ENCODE measurements around the gene SYNDIG1. TPM values are rescaled to one million over a fixed set of nuclear protein-coding genes. Genes with fewer than 3 reads are reported as not detected.

Gene SYNDIG1
- polyA plus RNA-seq, 4 donors, result 0.90 to 2.0 (median 1.9) TPM; not detected in 1

DNA sequence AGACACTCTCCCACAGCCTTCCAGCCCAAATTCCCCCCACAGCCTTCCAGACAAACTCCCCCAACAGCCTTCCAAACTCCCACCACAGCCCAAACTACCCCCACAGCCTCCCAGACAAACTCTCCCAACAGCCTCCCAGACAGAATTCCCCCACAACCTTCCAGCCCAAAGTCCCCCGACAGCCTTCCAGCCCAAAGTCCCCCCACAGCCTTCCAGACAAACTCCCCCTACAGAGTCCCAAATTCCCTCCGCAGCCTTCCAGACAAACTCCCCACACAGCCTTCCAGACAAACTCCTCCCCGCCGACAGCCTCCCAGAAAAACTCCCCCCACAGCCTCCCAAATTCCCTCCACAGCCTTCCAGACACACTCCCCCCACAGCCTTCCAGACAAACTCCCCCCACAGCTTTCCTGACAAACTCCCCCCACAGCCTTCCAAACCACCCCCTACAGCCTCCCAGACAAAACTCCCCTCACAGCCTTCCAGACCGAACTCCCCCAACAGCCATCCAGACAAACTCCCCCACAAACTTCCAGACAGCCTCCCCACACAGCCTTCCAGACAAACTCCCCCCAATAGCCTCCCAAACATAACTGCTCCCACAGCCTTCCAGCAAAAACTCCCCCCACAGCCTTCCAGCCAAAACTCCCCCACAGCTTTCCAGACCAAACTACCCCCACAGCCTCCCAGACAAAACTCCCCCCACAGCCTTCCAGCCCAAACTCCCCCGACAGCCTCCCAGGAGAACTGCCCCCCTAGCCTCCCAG lies 38.0 kb upstream of the SYNDIG1 start:
- Histone ChIP-seq H3K4me3 (ENCODE audit: low read depth in 1 of 3, low read length in 3 of 3) (no peak overlapping the region), H3K36me3 (ENCODE audit: control insufficient read depth in 3 of 3, insufficient read depth in 2 of 3, low read depth in 1 of 3, low read length in 3 of 3) (no peaks in the 10 kb centered on the region), H3K27ac (ENCODE audit: low read depth in 1 of 3, low read length in 2 of 3) (peak overlapping the region in 2 of 3 donors; percentile 30 to 62), H3K4me1 (ENCODE audit: control insufficient read depth in 3 of 3, insufficient read depth in 2 of 3, low read depth in 1 of 3, low read length in 2 of 3) (peaks cover 0 to 6% (median 0%) of the 10 kb centered on the region in 3 donors), H3K9me3 (ENCODE audit: control insufficient read depth in 2 of 2, insufficient read depth in 1 of 2, low read depth in 1 of 2, low read length in 1 of 2) (no peaks in the 10 kb centered on the region), H3K27me3 (ENCODE audit: control insufficient read depth in 3 of 3, insufficient read depth in 3 of 3, low read length in 3 of 3) (no peaks in the 10 kb centered on the region)
- FAIRE-seq, result no peak
- 64 to 70% (median 69%) methylated on average over 6 of the region's 6 CpGs for WGBS, 3 donors
- DNase-seq, result no peak

DNA sequence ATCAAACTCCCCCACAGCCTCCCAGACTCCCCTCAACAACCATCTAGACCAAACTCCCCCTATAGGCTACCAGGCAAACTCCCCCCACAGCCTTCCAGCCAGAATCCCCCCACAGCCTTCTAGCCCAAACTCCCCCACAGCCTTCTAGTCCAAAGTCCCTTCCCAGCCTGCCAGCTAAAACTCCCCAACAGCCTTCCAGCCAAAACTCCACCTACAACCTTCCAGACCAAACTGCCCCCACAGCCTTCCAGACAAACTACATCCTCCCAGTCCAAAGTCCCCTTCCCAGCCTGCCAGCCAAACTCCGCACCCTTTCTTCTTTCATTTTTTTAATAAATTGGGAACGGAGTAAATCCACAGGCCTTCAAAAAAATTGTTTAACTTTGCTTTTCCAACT lies 37.4 kb upstream of the SYNDIG1 start:
- Histone ChIP-seq H3K27ac (ENCODE audit: low read depth in 1 of 3, low read length in 2 of 3) (peak overlapping the region in 2 of 3 donors; percentile 30 to 62), H3K4me3 (ENCODE audit: low read depth in 1 of 3, low read length in 3 of 3) (no peak overlapping the region), H3K4me1 (ENCODE audit: control insufficient read depth in 3 of 3, insufficient read depth in 2 of 3, low read depth in 1 of 3, low read length in 2 of 3) (peaks cover 0 to 11% (median under 1%) of the 10 kb centered on the region in 3 donors), H3K27me3 (ENCODE audit: control insufficient read depth in 3 of 3, insufficient read depth in 3 of 3, low read length in 3 of 3) (no peaks in the 10 kb centered on the region), H3K36me3 (ENCODE audit: control insufficient read depth in 3 of 3, insufficient read depth in 2 of 3, low read depth in 1 of 3, low read length in 3 of 3) (no peaks in the 10 kb centered on the region), H3K9me3 (ENCODE audit: control insufficient read depth in 2 of 2, insufficient read depth in 1 of 2, low read depth in 1 of 2, low read length in 1 of 2) (no peaks in the 10 kb centered on the region)
- WGBS, 3 donors, result 6 to 28% (median 11%) methylated on average over 2 of the region's 2 CpGs
- DNase-seq, result peak in 1 of 2 donors; percentile 73
- no peak for FAIRE-seq

DNA sequence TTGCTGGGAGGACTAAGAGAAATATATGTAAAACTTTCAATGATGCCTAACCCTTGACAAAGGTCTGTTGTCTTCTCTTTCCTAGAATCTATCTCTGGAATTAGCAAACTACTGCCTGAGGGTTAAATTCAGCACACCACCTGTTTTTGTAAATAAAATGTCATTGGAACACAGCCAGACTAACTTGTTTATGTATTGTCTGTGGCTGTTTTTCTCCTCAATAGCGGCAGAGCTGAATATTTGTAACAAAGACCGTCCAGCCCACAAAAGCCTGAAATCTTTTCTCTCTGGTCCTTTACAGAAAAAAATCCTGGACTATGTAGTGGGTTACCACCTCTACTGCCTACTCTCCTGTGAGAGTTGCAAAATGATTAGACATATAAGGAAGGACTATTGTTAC lies 33.3 kb upstream of the SYNDIG1 start:
- H3K36me3 ChIP-seq (ENCODE audit: control insufficient read depth in 3 of 3, insufficient read depth in 2 of 3, low read depth in 1 of 3, low read length in 3 of 3), result no peaks in the 10 kb centered on the region
- FAIRE-seq (no peak), DNase-seq (no peak)
- 66 to 91% (median 79%) methylated on average over 2 of the region's 2 CpGs for WGBS, 3 donors
- no peaks in the 10 kb centered on the region for H3K27me3 ChIP-seq (ENCODE audit: control insufficient read depth in 3 of 3, insufficient read depth in 3 of 3, low read length in 3 of 3)
- peaks cover 0 to 19% (median 3%) of the 10 kb centered on the region in 3 donors for H3K4me1 ChIP-seq (ENCODE audit: control insufficient read depth in 3 of 3, insufficient read depth in 2 of 3, low read depth in 1 of 3, low read length in 2 of 3)
- H3K27ac ChIP-seq (ENCODE audit: low read depth in 1 of 3, low read length in 2 of 3), result no peak overlapping the region
- no peaks in the 10 kb centered on the region for H3K9me3 ChIP-seq (ENCODE audit: control insufficient read depth in 2 of 2, insufficient read depth in 1 of 2, low read depth in 1 of 2, low read length in 1 of 2)
- H3K4me3 ChIP-seq (ENCODE audit: low read depth in 1 of 3, low read length in 3 of 3), result no peak overlapping the region

DNA sequence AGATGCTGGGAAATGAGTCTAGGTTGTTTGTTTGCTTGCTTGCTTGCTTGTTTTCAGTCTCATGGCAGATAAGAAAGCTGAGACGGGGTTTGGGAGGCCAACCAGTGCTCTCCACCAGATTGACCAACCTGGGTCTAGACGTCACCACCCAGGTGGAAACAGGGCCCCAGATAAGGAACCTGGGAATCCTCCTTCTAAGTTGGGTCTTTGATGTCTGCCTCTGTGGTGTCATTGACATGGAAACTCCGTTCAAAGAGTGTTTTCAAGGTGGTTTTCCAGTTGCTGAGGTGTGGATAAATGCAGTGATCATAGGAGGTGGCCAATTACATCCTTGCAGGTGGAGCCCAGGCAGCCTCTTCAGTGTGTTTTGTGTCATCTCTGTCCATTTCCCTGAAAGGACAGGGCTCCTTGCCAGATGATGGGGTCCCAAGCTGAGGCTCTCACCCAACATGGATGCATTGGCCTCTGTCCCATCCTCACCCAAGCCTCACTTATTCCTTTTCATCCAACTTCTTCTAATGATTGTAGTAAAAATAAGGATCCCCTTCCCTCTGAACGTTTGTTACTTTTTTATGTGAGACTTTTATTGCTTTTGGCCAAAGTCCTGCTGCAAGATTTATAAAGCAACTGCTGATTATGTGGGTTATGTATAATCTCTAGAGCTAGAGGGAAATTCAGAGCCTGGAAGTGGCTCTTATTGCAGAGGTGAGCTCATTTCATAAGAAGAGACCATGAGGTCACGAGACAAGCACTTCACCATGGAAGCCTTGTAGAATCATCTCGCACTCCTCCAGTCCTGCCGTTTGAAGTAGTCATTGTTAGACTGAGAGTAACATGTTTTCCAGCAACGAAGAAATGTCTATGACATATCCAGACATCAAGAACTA lies 32.0 kb upstream of the SYNDIG1 start:
- H3K9me3 ChIP-seq (ENCODE audit: control insufficient read depth in 2 of 2, insufficient read depth in 1 of 2, low read depth in 1 of 2, low read length in 1 of 2), result no peaks in the 10 kb centered on the region
- peak overlapping the region in 1 of 3 donors; percentile 74 for H3K27ac ChIP-seq (ENCODE audit: low read depth in 1 of 3, low read length in 2 of 3)
- H3K4me1 ChIP-seq (ENCODE audit: control insufficient read depth in 3 of 3, insufficient read depth in 2 of 3, low read depth in 1 of 3, low read length in 2 of 3), result peaks cover 0 to 13% (median 3%) of the 10 kb centered on the region in 3 donors
- DNase-seq (peak; percentile 51 to 89), FAIRE-seq (no peak)
- H3K36me3 ChIP-seq (ENCODE audit: control insufficient read depth in 3 of 3, insufficient read depth in 2 of 3, low read depth in 1 of 3, low read length in 3 of 3), result no peaks in the 10 kb centered on the region
- H3K4me3 ChIP-seq (ENCODE audit: low read depth in 1 of 3, low read length in 3 of 3), result no peak overlapping the region
- no peaks in the 10 kb centered on the region for H3K27me3 ChIP-seq (ENCODE audit: control insufficient read depth in 3 of 3, insufficient read depth in 3 of 3, low read length in 3 of 3)
- 11 to 49% (median 25%) methylated on average over 8 of the region's 8 CpGs for WGBS, 3 donors

DNA sequence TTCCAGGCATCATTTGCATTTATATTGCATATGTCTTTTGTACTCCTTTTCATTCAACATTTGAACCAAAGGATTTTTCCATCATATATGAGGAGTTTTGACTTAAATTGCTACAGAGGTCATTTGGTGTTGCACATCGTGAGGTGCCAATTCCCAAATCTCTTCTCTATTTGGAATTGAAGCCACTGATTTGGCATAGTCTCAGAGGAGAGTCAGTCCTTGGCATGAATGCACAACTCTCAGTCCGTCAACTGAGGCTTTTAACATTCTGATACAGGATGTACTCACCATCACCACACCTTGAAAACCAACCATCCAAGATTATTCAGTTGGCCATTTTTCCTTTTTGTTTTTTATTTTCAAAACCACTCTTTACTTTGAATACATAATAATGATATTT lies 31.1 kb upstream of the SYNDIG1 start:
- Histone ChIP-seq H3K4me1 (ENCODE audit: control insufficient read depth in 3 of 3, insufficient read depth in 2 of 3, low read depth in 1 of 3, low read length in 2 of 3) (peaks cover 0 to 13% (median 3%) of the 10 kb centered on the region in 3 donors), H3K27ac (ENCODE audit: low read depth in 1 of 3, low read length in 2 of 3) (peak overlapping the region in 1 of 3 donors; percentile 57), H3K9me3 (ENCODE audit: control insufficient read depth in 2 of 2, insufficient read depth in 1 of 2, low read depth in 1 of 2, low read length in 1 of 2) (no peaks in the 10 kb centered on the region), H3K4me3 (ENCODE audit: low read depth in 1 of 3, low read length in 3 of 3) (no peak overlapping the region), H3K27me3 (ENCODE audit: control insufficient read depth in 3 of 3, insufficient read depth in 3 of 3, low read length in 3 of 3) (no peaks in the 10 kb centered on the region), H3K36me3 (ENCODE audit: control insufficient read depth in 3 of 3, insufficient read depth in 2 of 3, low read depth in 1 of 3, low read length in 3 of 3) (no peaks in the 10 kb centered on the region)
- FAIRE-seq (no peak), DNase-seq (no peak)
- 80 to 90% (median 81%) methylated on average over 2 of the region's 2 CpGs for WGBS, 3 donors

DNA sequence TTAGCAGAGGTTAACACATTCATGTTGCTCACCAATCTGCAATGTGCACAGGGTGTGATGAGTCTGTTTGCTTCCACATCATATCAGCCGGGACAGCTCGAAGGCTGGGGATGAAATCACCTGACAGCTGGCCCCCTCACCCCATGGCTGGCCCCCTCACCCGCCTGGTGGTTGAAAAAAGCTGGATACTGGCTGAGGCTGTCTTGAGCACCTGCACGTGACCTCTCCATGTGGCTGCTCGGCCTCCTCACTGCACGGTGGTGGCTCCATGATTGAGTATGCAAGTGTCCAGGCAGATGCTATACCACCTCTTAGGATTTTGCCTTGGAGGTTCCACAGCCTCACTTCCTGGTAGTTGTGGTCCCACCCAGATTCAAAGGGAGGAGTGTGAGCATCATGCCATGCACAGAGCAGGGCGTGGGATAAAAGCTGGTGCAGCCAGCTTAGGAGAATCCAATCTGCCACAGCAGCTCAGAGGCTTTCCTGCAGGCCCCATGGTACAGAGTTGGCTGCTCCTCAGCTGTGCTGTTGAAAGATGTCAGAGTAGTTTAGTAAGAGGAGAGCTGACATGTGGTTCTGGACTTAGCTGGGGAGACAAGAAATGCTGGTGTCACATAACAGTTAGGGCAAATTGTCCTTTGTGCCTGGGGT lies 29.6 kb upstream of the SYNDIG1 start:
- no peaks in the 10 kb centered on the region for H3K36me3 ChIP-seq (ENCODE audit: control insufficient read depth in 3 of 3, insufficient read depth in 2 of 3, low read depth in 1 of 3, low read length in 3 of 3)
- 54 to 82% (median 66%) methylated on average over 7 of the region's 7 CpGs for WGBS, 3 donors
- FAIRE-seq (no peak), DNase-seq (no peak)
- no peak overlapping the region for H3K27ac ChIP-seq (ENCODE audit: low read depth in 1 of 3, low read length in 2 of 3)
- peaks cover 0 to 13% (median 3%) of the 10 kb centered on the region in 3 donors for H3K4me1 ChIP-seq (ENCODE audit: control insufficient read depth in 3 of 3, insufficient read depth in 2 of 3, low read depth in 1 of 3, low read length in 2 of 3)
- no peaks in the 10 kb centered on the region for H3K9me3 ChIP-seq (ENCODE audit: control insufficient read depth in 2 of 2, insufficient read depth in 1 of 2, low read depth in 1 of 2, low read length in 1 of 2)
- no peaks in the 10 kb centered on the region for H3K27me3 ChIP-seq (ENCODE audit: control insufficient read depth in 3 of 3, insufficient read depth in 3 of 3, low read length in 3 of 3)
- no peak overlapping the region for H3K4me3 ChIP-seq (ENCODE audit: low read depth in 1 of 3, low read length in 3 of 3)

DNA sequence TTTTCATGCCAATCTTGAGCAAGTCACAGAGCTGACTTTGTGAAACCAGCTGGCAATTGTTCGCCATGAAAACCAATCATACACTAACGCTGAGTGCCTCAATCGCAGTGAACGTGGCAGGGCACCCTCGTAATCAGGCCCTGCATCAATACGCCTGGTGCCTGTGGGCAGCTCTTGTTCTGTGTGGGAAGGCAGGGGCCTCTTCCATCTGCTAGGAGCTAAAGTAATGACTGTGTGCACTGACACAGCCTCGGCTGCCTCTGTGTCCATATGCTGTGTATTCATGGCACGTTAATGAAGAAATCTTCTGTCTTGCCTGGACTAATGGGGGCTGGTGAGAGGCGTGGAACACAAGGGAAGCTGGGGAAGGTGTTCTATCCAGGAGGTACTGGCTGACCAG lies 27.8 kb upstream of the SYNDIG1 start:
- H3K4me1 ChIP-seq (ENCODE audit: control insufficient read depth in 3 of 3, insufficient read depth in 2 of 3, low read depth in 1 of 3, low read length in 2 of 3), result peaks cover 0 to 12% (median 3%) of the 10 kb centered on the region in 3 donors
- H3K27me3 ChIP-seq (ENCODE audit: control insufficient read depth in 3 of 3, insufficient read depth in 3 of 3, low read length in 3 of 3), result no peaks in the 10 kb centered on the region
- no peak overlapping the region for H3K27ac ChIP-seq (ENCODE audit: low read depth in 1 of 3, low read length in 2 of 3)
- no peaks in the 10 kb centered on the region for H3K9me3 ChIP-seq (ENCODE audit: control insufficient read depth in 2 of 2, insufficient read depth in 1 of 2, low read depth in 1 of 2, low read length in 1 of 2)
- no peaks in the 10 kb centered on the region for H3K36me3 ChIP-seq (ENCODE audit: control insufficient read depth in 3 of 3, insufficient read depth in 2 of 3, low read depth in 1 of 3, low read length in 3 of 3)
- WGBS, 3 donors, result 84 to 94% (median 87%) methylated on average over 9 of the region's 9 CpGs
- FAIRE-seq (no peak), DNase-seq (no peak)
- H3K4me3 ChIP-seq (ENCODE audit: low read depth in 1 of 3, low read length in 3 of 3), result no peak overlapping the region

DNA sequence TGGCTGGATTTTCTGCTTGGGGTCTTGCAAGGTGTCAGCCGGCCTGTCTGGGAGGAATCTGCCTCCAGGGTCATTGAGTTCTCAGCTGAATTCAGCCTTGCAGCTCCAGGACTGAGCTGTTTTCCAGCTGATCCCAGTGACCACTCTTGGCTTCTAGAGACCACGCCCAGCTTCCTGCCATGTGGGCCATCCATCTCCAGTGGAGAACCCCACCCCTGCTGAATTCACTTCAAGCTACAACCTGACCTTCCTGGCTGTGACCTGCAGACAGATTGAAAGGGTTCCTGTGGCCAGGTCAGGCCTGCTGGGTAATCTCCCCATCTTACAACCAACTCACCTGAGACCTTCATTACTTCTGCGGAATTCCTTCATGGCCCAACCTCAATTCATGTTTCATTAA lies 26.5 kb upstream of the SYNDIG1 start:
- 86 to 90% (median 89%) methylated on average over 3 of the region's 3 CpGs for WGBS, 3 donors
- Histone ChIP-seq H3K27ac (ENCODE audit: low read depth in 1 of 3, low read length in 2 of 3) (no peak overlapping the region), H3K9me3 (ENCODE audit: control insufficient read depth in 2 of 2, insufficient read depth in 1 of 2, low read depth in 1 of 2, low read length in 1 of 2) (no peaks in the 10 kb centered on the region), H3K4me1 (ENCODE audit: control insufficient read depth in 3 of 3, insufficient read depth in 2 of 3, low read depth in 1 of 3, low read length in 2 of 3) (peaks cover 0 to under 1% (median 0%) of the 10 kb centered on the region in 3 donors), H3K36me3 (ENCODE audit: control insufficient read depth in 3 of 3, insufficient read depth in 2 of 3, low read depth in 1 of 3, low read length in 3 of 3) (no peaks in the 10 kb centered on the region), H3K4me3 (ENCODE audit: low read depth in 1 of 3, low read length in 3 of 3) (no peak overlapping the region), H3K27me3 (ENCODE audit: control insufficient read depth in 3 of 3, insufficient read depth in 3 of 3, low read length in 3 of 3) (no peaks in the 10 kb centered on the region)
- DNase-seq (no peak), FAIRE-seq (no peak)

Measured in small intestine (tissue), 7 donors.